HG02943 (cell line): ENCODE data around the gene ORMDL2.

ENCODE experiments used
- ATAC-seq: cut with Tn5 transposase; IDR thresholded peaks from one replicate; pipeline ENCODE4 v1.9.1; 2021; ENCODE audit warnings: mild to moderate bottlenecking, low read depth, moderate library complexity; ENCODE audit not compliant: unreplicated experiment

The ORMDL2 gene

GRCh38 chr12:55817345-55818139 is at the start of gene ORMDL2, which contains the start of gene SARNP:
Gene ORMDL2 (plus strand): TSS chr12:55818041. CDS start chr12:55819000, 959 bp downstream.
Gene SARNP (minus strand): TSS chr12:55817724. CDS start chr12:55817701, 23 bp downstream.
- peak; percentile 98 for ATAC-seq

GRCh38 chr12:55771736-55772135 is 46.1 kb upstream of the ORMDL2 start:
- no peak for ATAC-seq

GRCh38 chr12:55777856-55778255 is 40.0 kb upstream of the ORMDL2 start:
- no peak for ATAC-seq

GRCh38 chr12:55780685-55781084 is 37.2 kb upstream of the ORMDL2 start:
- ATAC-seq = no peak

GRCh38 chr12:55788546-55788945 is 29.3 kb upstream of the ORMDL2 start:
- ATAC-seq = no peak

GRCh38 chr12:55789171-55789570 is 28.7 kb upstream of the ORMDL2 start:
- no peak for ATAC-seq

GRCh38 chr12:55789893-55790292 is 27.9 kb upstream of the ORMDL2 start:
- ATAC-seq = no peak

GRCh38 chr12:55795950-55796349 is 21.9 kb upstream of the ORMDL2 start:
- no peak for ATAC-seq

GRCh38 chr12:55797068-55797467 is 20.8 kb upstream of the ORMDL2 start:
- ATAC-seq = no peak

- ATAC-seq = no peak
Observed at GRCh38 chr12:55797550-55797949, 20.3 kb upstream of the ORMDL2 start.

GRCh38 chr12:55806982-55807381 is 10.9 kb upstream of the ORMDL2 start:
- no peak for ATAC-seq

GRCh38 chr12:55809274-55809673 is 8.6 kb upstream of the ORMDL2 start:
- no peak for ATAC-seq

GRCh38 chr12:55812088-55812487 is 5.8 kb upstream of the ORMDL2 start:
- no peak for ATAC-seq

- ATAC-seq = no peak
Observed at GRCh38 chr12:55814257-55814656, 3.6 kb upstream of the ORMDL2 start.

GRCh38 chr12:55815473-55815872 is 2.4 kb upstream of the ORMDL2 start:
- no peak for ATAC-seq

- no peak for ATAC-seq
Observed at GRCh38 chr12:55816881-55817344, 928 bp upstream of the ORMDL2 start.

- peak; percentile 25 for ATAC-seq
Observed at GRCh38 chr12:55818140-55818728, 393 bp downstream of the ORMDL2 start.

GRCh38 chr12:55818886-55819285 is 1.0 kb downstream of the ORMDL2 start:
- ATAC-seq = no peak

- no peak for ATAC-seq
Observed at GRCh38 chr12:55820679-55821078, 2.8 kb downstream of the ORMDL2 start.

GRCh38 chr12:55822228-55822627 is 4.4 kb downstream of the ORMDL2 start:
- no peak for ATAC-seq

- ATAC-seq = no peak
Observed at GRCh38 chr12:55823419-55823818, 5.6 kb downstream of the ORMDL2 start.

- no peak for ATAC-seq
Observed at GRCh38 chr12:55824726-55825125, 6.9 kb downstream of the ORMDL2 start.
